GM12875 (cell line): Measurements from ENCODE around the gene CENPP.
"Not testable (repeated sequence)": the region's sequence is repeated elsewhere in the genome, so short reads cannot be mapped to it uniquely, and the experiment has no call there.

ENCODE experiments used
- H3K4me3 ChIP-seq: one replicate; pipeline ENCODE4 v1.5.1; 2011; ENCODE audit warnings: low read depth, low read length, control low read depth
- CTCF ChIP-seq: IDR thresholded peaks from 2 replicates; pipeline ENCODE4 v1.5.1; 2011; ENCODE audit warnings: low read depth, mild to moderate bottlenecking, control low read depth, inconsistent platforms, low read length, moderate library complexity, borderline replicate concordance; ENCODE audit not compliant: insufficient read depth

CENPP gene

GRCh38 chr9:92558612-92559374, 233.0 kb downstream of the CENPP start:
- H3K4me3 ChIP-seq: no peak overlapping the region
- no peak for TF ChIP-seq CTCF

GRCh38 chr9:92561374-92562330, 235.9 kb downstream of the CENPP start:
- H3K4me3 ChIP-seq: no peak overlapping the region
- TF ChIP-seq CTCF: no peak

GRCh38 chr9:92562461-92562967, 236.8 kb downstream of the CENPP start:
- no peak overlapping the region for H3K4me3 ChIP-seq
- TF ChIP-seq CTCF: no peak

GRCh38 chr9:92563116-92564100, 237.7 kb downstream of the CENPP start:
- no peak for TF ChIP-seq CTCF
- H3K4me3 ChIP-seq: no peak overlapping the region

- no peak for TF ChIP-seq CTCF
- H3K4me3 ChIP-seq: no peak overlapping the region
These were observed 238.8 kb downstream of the CENPP start for GRCh38 chr9:92564504-92564903.

- no peak for TF ChIP-seq CTCF
- H3K4me3 ChIP-seq: no peak overlapping the region
These were observed 239.2 kb downstream of the CENPP start for GRCh38 chr9:92564982-92565381.

GRCh38 chr9:92571871-92572270, 246.1 kb downstream of the CENPP start:
- H3K4me3 ChIP-seq: not testable (repeated sequence)

GRCh38 chr9:92573612-92574011, 247.9 kb downstream of the CENPP start:
- H3K4me3 ChIP-seq: not testable (repeated sequence)
